ENCODE data around the gene SLC29A1.
"Not testable (repeated sequence)": the region's sequence is repeated elsewhere in the genome, so short reads cannot be mapped to it uniquely, and the experiment has no call there.

SLC29A1 gene

GRCh38 chr6:44196351-44196750 lies 27.0 kb upstream of the SLC29A1 start:
- DNase-seq, result not testable (repeated sequence)

- DNase-seq, result no peak
Observed at GRCh38 chr6:44198684-44199083, 24.7 kb upstream of the SLC29A1 start.

- no peak for DNase-seq
Observed at GRCh38 chr6:44199883-44200282, 23.5 kb upstream of the SLC29A1 start.

- DNase-seq, result no peak
Observed at GRCh38 chr6:44201200-44201599, 22.2 kb upstream of the SLC29A1 start.

GRCh38 chr6:44201638-44202303 lies 21.6 kb upstream of the SLC29A1 start:
- DNase-seq, result no peak

GRCh38 chr6:44202332-44202971 lies 20.9 kb upstream of the SLC29A1 start:
- no peak for DNase-seq

GRCh38 chr6:44202972-44203750 lies 20.2 kb upstream of the SLC29A1 start:
- no peak for DNase-seq

- no peak for DNase-seq
Observed at GRCh38 chr6:44203955-44204354, 19.4 kb upstream of the SLC29A1 start.

GRCh38 chr6:44207966-44208365 lies 15.4 kb upstream of the SLC29A1 start:
- no peak for DNase-seq

- DNase-seq, result no peak
Observed at GRCh38 chr6:44211284-44211683, 12.1 kb upstream of the SLC29A1 start.

GRCh38 chr6:44214307-44214706 lies 9.1 kb upstream of the SLC29A1 start:
- no peak for DNase-seq

GRCh38 chr6:44216677-44217331 lies 6.6 kb upstream of the SLC29A1 start, which contains the start of gene MYMX:
TSS of gene MYMX (plus strand) at chr6:44216926. CDS start at chr6:44217472, 546 bp downstream.
- no peak for DNase-seq

GRCh38 chr6:44217332-44218143 lies 5.9 kb upstream of the SLC29A1 start:
- DNase-seq, result no peak

- peak; percentile 71 for DNase-seq
Observed at GRCh38 chr6:44219053-44219814, 4.2 kb upstream of the SLC29A1 start.

GRCh38 chr6:44219815-44220784 lies 3.3 kb upstream of the SLC29A1 start:
- no peak for DNase-seq

GRCh38 chr6:44220913-44221290 lies 2.5 kb upstream of the SLC29A1 start:
- no peak for DNase-seq

GRCh38 chr6:44221291-44221960 lies 2.0 kb upstream of the SLC29A1 start:
- DNase-seq, result peak; percentile 84

- no peak for DNase-seq
Observed at GRCh38 chr6:44221961-44222335, 1.4 kb upstream of the SLC29A1 start.

- no peak for DNase-seq
Observed at GRCh38 chr6:44222486-44223318, 693 bp upstream of the SLC29A1 start.

Data from activated CD8-positive, alpha-beta memory T cell treated with anti-CD3 and anti-CD28 coated beads, Interleukin-2, amount 50 U/mL, for 48 hours (primary cell).